ENCODE results near the gene CCDC93. TPM values are rescaled to one million over a fixed set of nuclear protein-coding genes. Genes with fewer than 3 reads are reported as not detected.

Gene CCDC93
- total and polyA plus RNA-seq, 10 of the 15 experiments (the other 5 are each of a cell fraction or from before 2014, with no cell fraction given), result 3.6 to 27.2 (median 13.5) TPM

GRCh38 chr2:117967977-117968718, 45.7 kb downstream of the CCDC93 start:
- BruUV-seq (replicated peaks), result no TSS peak
- no peak overlapping the region for H2AFZ ChIP-seq (ENCODE audit: control insufficient read depth, low read depth, low read length)
- no peak for DNase-seq (ENCODE audit: low read depth, low spot score)
- intact Hi-C loops (cut with micrococcal nuclease; ENCODE audit: unreplicated experiment) (no loop called here), in situ Hi-C loops (cut with MboI) (no loop called here)
- 59% methylated on average over 4 of the region's 4 CpGs for WGBS (ENCODE audit: insufficient coverage, insufficient replicate concordance, low lambda C conversion rate, missing lambda C conversion rate)
- ChIA-PET CTCF (interaction anchor here (1.1 to 2.2 kb wide), 3 partner anchors 8 to 36 kb away, joined by 3 to 17 read pairs (median 4); no protein-coding TSS in a partner anchor), POLR2A (no interaction called here), RAD21 (ENCODE audit: unreplicated experiment) (interaction anchor here (0.6 to 1.9 kb wide), 2 partner anchors 35 to 154 kb away, joined by 3 to 8 read pairs; partner anchors contain the start of gene DDX18), SMC1A (ENCODE audit: uncharacterized antibody, unreplicated experiment) (interaction anchor here (0.5 to 1.2 kb wide), 4 partner anchors 9 to 56 kb away, joined by 3 to 4 read pairs (median 4); no protein-coding TSS in a partner anchor)
- no peak for ATAC-seq
- no peak overlapping the region for H3K27ac ChIP-seq (ENCODE audit: control insufficient read depth, insufficient read depth)
- no peaks in the 10 kb centered on the region for H3K9me3 ChIP-seq (replicated peaks; ENCODE audit: control insufficient read depth, insufficient read depth, low read length)
- H3K79me2 ChIP-seq (ENCODE audit: control insufficient read depth, insufficient read depth, low read length), result no peaks in the 10 kb centered on the region
- H3K27me3 ChIP-seq (replicated peaks in 1 of 2; ENCODE audit: control insufficient read depth in 2 of 2, insufficient read depth in 2 of 2, low read length in 1 of 2), result no peaks in the 10 kb centered on the region
- no peaks in the 10 kb centered on the region for H3K4me1 ChIP-seq (ENCODE audit: control insufficient read depth, insufficient read depth, low read length)
- peaks cover 0 to 13% of the 10 kb centered on the region in 2 experiments for H3K36me3 ChIP-seq (ENCODE audit: control insufficient read depth in 2 of 2, insufficient read depth in 2 of 2, low read length in 1 of 2)
- H3K4me2 ChIP-seq (ENCODE audit: control insufficient read depth, insufficient read depth), result no peak overlapping the region
- H3K9ac ChIP-seq (ENCODE audit: control insufficient read depth, insufficient read depth, low read length), result no peak overlapping the region
- no peak for TF ChIP-seq MXI1 (IDR thresholded peaks at IDR 0.05; ENCODE audit: low read depth, low read length)
- TF ChIP-seq EGR1 (IDR thresholded peaks at IDR 0.05; ENCODE audit: borderline replicate concordance in 1 of 2, low read depth in 2 of 2, low read length in 2 of 2), result no peak
- TF ChIP-seq TBL1XR1 (IDR thresholded peaks at IDR 0.05; ENCODE audit: low read depth, low read length), result no peak
- TF ChIP-seq MYB (IDR thresholded peaks at IDR 0.05; ENCODE audit: borderline replicate concordance, low read depth, low read length), result no peak
- no peak for TF ChIP-seq TCF3 (IDR thresholded peaks at IDR 0.05; ENCODE audit: borderline replicate concordance, insufficient read depth, low read depth, low read length)
- no peak for TF ChIP-seq NFYB (IDR thresholded peaks at IDR 0.05; ENCODE audit: insufficient read depth, low read depth, low read length)
- TF ChIP-seq CHD2 (IDR thresholded peaks at IDR 0.05; ENCODE audit: borderline replicate concordance, low read depth, low read length), result no peak
- no peak for TF ChIP-seq TAF1 (IDR thresholded peaks at IDR 0.05; ENCODE audit: borderline replicate concordance, low read depth, low read length)
- no peak for TF ChIP-seq PAX8 (IDR thresholded peaks at IDR 0.05)
- no peak for TF ChIP-seq YBX1 (IDR thresholded peaks at IDR 0.05)
- no peak for TF ChIP-seq ZNF622 (IDR thresholded peaks at IDR 0.05)
- no peak for TF ChIP-seq POLR2A (IDR thresholded peaks at IDR 0.05; ENCODE audit: low read depth, low read length)
- TF ChIP-seq USF2 (IDR thresholded peaks at IDR 0.05; ENCODE audit: borderline replicate concordance, low read depth, low read length), result no peak
- FAIRE-seq, result no peak
- H3K4me3 ChIP-seq, result no peak overlapping the region
- H4K20me1 ChIP-seq (ENCODE audit: control insufficient read depth, insufficient read depth), result no peaks in the 10 kb centered on the region

All from GM12878 (cell line).